ENCODE measurements around the gene AGPS.

GRCh38 chr2:177578454-177578853, 185.9 kb downstream of the AGPS start:
- no peak for TF ChIP-seq GATA2 (IDR thresholded peaks at IDR 0.05; ENCODE audit: low read depth, low read length)
- TF ChIP-seq GATA3 (IDR thresholded peaks at IDR 0.05; ENCODE audit: low read depth, low read length) = no peak

Measured in SH-SY5Y (cell line).